ENCODE results near the gene CELSR1. TPM values are rescaled to one million over a fixed set of nuclear protein-coding genes. Genes with fewer than 3 reads are reported as not detected.
A peak's percentile ranks its signal among the peaks of the same experiment; 100 is the strongest.

CELSR1 gene
- polyA plus RNA-seq, 4 donors = 4.4 to 27.6 (median 24.8) TPM

DNA sequence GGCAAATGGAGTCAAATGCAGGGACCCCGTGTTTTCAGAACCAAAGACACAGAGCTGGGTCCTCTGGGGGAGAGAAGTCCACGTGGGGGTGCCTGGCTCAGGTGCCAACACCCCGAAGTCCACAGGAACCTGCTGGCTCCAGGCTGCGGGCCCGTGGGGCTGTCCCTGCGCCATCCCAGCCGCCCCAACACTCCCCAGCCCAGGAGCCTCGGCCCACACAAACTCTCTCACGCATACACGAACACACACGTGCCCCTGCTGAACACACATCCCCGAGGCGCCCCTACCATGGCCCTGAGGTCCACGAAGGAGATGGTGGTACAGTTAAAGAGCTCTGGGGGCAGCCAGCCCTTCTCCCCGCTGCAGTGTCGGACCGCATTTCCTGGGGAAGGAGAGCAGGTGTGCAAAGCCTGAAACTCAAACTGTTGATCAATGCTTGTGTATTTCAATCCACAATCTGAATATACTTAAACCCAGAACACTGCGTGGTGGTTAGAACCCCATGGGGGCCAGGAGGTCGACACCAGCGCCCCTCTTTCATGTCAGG is 147.2 kb downstream of the CELSR1 start:
- no peak for DNase-seq (ENCODE audit: low read depth in 4 of 4, low spot score in 3 of 4)

DNA sequence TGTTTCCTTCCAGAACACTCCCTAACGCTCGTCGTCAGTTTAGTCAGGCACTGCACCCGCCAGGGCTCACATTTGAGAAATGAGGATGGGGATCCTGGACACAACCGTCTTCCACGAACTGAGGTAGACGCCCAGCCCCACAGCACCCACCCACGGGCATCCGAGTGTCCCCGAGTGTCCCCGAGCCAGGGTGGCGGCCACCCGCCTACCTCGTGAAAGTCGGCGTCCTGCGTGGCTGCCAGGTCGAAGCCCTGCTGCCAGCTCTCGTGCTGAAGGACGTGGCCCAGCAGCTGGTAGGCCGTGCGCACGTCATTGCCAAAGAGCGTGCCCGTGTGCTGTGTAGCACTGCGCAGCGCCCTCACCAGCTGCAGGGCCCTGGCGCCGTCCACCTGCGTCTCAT is 148.3 kb downstream of the CELSR1 start:
- no peak for DNase-seq (ENCODE audit: low read depth in 4 of 4, low spot score in 3 of 4)

DNA sequence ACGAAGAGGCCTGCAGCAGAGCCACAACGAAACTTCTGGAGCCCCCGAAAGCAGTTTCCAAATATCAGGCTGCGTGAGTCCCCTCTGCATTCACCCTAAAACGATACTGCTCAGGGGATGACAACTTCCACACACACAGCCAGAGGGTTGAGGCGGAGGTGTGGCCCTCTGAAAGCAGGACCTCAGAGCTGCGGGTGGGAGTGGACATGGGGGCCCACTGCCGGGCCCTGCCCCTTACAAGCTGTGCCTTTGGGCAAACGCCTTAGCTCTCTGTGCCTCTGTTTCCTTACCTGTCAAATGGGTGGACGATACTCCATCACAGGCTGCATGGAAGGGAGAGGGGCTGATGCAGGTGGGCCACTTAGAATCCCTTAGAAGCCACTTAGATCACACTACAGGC is 148.8 kb downstream of the CELSR1 start:
- DNase-seq (ENCODE audit: low read depth in 4 of 4, low spot score in 3 of 4) = no peak

DNA sequence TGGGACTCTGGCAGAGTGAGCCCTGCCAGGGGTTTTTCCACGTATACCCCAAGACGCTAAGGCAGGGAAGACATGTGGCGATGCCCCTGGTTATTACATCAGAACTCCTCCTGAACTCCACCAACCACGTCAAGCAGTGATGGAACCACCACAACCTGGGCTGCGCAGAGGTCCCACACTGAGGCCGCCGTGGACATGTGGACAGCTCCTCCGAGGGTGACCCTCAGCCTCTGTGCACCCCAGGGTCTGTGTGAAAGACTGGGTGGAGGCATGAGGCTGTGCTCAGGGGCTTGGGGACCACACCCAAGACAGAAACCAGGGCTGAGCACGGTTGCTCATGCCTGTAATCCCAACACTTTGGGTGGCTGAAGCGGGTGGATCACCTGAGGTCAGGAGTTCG is 149.7 kb downstream of the CELSR1 start:
- no peak for DNase-seq (ENCODE audit: low read depth in 4 of 4, low spot score in 3 of 4)

DNA sequence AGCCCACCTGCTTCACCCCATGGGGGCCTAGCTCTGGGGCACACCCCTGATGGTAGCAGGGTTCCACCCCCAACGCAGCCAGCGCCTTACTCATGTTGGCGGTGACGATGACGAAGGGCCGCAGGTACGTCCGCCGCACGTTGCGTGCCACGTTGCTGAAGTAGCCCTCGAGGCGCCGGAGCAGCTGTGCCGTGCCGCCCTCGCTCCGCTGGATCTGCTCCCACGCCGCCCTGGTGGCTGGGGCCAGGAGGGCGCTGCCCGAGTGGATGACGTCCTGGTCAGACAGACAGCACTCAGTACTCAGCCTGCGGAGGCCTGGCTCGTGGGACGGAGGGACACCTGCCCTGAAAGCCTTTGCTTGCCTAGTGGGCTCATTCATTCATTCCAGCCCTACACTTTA is 151.1 kb downstream of the CELSR1 start:
- no peak for DNase-seq (ENCODE audit: low read depth in 4 of 4, low spot score in 3 of 4)

DNA sequence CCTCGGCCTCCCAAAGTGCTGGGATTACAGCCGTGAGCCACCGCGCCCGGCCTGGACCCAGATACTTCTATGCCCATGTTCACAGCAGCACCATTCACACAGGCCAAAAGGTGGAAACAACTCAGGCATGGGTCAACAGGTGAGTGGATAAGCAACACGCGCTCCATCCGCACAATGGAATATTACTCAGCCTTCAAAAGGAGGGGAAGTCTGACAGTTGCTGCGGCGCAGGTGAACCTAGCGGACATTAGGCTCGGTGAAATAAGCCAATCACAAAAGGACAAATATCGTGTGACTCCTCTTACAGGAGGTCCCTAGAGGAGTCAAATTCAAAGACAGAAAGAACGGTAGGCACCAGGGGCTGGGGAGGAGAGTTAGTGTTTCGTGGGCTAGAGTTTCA is 154.9 kb downstream of the CELSR1 start:
- no peak for DNase-seq (ENCODE audit: low read depth in 4 of 4, low spot score in 3 of 4)

DNA sequence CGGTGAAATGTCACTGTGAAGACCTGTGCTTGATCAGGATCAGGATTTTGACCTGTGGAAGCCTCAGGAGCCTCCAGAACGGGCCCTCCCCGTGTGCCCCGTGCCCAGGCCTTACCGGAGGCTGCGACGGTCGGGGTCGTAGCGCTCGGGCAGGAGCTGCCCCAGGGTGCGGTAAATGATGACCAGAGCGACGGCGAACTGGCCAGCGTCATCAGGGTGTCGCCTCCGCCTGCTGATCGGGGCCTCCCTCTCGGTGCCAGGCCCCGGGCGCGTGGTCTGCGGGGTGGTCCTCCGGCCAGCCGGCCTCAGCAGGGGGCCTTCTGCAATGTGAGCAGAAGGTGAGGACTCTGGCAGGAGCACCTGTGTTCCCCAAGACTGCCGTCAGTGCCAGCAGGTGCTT is 155.7 kb downstream of the CELSR1 start:
- no peak for DNase-seq (ENCODE audit: low read depth in 4 of 4, low spot score in 3 of 4)

DNA sequence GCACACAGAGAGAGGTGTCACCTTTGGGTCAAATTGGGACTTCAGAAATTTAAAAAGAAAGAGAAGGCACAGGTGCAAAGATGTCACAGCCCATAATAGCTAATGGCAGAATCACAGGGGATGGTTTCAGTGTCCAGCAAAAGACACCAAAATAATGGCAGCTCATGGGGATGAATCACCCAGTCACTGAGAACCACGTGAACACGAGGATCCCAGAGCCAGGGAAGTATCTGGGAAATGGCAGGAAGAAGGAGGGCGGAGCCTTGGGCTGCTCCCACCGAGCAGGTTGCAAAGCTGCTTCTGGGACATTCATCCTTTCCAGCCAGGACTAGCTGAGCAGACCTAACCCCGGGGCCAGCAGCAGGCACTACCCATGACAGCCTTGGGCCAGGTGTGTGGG is 156.3 kb downstream of the CELSR1 start:
- DNase-seq (ENCODE audit: low read depth in 4 of 4, low spot score in 3 of 4) = no peak

DNA sequence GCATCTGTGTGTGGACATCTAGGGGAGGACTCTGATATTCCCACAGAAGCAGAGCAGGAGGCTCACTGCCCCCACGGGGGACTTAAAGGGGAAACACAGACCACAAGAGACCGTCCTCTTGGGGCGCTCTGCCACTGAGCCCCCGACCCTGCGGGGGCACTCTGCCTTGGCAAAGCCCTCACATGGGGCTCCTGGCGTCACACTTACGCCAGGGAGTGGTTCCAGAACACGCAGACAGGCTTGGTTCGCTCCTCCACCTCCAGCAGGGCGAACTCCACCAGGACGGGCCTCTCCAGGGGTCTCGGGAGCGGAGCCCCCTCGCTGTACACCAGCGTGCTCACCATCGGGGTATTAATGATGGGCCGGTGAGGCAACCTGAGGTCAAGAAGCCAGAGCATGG is 156.8 kb downstream of the CELSR1 start:
- DNase-seq (ENCODE audit: low read depth in 4 of 4, low spot score in 3 of 4) = no peak

DNA sequence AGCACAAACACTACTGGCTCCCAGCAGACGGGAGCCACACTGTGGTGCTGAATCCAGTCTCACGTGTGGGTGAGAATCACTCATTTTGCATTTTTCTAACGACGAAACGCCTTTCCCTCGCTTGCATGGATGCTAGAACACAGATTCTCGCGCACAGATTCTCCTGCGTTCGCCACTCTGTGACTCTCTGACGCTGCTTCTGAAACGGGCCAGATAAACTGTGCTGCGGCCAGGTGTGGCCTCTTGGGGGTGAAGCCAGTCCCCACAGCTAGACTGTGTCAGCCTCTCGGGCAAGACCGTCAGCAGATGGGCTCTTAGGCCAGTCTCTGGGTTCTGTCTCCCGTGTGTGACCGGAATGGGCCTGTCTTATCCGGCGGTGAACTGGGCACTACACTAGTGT is 157.4 kb downstream of the CELSR1 start:
- no peak for DNase-seq (ENCODE audit: low read depth in 4 of 4, low spot score in 3 of 4)

DNA sequence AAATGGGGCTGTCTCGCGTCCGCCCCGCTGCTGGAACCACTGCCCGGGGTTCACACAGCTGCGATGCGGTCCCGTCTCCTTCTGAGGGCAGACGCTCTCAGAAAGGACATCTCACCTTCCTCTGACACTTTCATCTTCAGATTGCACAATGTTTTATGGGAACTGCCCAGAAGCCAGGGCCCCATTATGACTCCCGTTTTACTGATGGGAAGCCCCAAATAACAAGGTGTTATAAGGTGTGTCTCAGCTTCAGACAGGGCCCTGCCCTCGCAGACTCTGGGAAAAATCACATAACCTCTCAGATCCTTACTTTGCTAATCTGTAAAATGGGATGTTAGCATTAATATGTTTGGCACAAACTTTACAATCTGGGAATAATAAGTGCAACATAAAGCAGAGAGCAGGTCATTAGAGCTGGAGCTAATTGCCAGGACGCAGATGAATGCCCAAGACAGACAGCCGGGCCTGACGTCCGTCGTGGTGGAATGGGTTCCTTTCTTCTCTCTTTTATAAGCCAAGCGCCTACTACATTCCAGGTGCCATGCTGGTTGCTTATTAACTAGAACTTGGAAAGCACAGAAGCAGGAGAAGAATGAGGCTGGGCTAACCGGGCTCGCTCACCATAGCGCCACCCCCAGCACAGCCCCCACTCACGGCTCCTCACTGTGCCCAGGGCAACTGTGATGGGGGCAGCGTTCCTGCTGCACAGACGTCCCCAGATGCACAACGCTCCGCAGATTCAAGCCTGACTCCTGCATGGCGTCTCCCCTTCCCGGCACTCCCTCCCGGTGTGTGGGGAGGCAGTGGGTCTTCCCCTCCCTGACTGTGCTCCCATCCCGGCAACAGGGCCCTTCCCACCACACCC is 158.1 kb downstream of the CELSR1 start:
- DNase-seq (ENCODE audit: low read depth in 4 of 4, low spot score in 3 of 4) = peak in 1 of 4 donors; percentile 52

DNA sequence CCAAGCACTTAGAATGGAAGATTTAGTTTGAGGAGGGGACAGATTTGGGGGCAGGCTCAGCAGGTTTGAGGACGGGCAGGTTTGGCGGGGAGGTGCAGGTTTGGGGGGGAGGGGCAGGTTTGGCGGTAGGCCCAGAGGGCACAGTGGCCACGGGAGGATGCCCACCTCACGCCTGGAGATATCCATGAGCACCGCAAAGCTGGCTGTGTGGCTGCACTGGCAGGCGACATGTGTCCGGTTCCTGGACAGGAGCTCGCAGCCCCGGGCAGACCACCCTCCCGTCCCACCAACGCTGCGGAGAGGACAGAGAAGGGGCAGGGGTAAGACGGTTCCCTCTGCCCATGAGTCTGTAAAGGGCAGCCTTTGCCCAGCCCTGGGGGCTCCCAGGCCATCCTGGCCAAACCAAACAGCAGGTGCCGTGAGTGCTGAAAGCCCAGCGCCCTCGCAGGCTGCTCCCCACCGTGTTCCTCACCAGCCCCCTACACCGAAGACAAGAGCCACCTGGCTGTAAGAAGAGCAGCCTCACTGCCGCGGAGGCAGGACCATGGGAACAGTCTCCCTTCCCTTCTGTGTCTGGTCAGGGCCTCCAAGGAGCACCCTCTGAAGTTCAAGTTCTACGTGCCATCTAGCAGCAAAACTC is 158.9 kb downstream of the CELSR1 start:
- DNase-seq (ENCODE audit: low read depth in 4 of 4, low spot score in 3 of 4) = no peak

DNA sequence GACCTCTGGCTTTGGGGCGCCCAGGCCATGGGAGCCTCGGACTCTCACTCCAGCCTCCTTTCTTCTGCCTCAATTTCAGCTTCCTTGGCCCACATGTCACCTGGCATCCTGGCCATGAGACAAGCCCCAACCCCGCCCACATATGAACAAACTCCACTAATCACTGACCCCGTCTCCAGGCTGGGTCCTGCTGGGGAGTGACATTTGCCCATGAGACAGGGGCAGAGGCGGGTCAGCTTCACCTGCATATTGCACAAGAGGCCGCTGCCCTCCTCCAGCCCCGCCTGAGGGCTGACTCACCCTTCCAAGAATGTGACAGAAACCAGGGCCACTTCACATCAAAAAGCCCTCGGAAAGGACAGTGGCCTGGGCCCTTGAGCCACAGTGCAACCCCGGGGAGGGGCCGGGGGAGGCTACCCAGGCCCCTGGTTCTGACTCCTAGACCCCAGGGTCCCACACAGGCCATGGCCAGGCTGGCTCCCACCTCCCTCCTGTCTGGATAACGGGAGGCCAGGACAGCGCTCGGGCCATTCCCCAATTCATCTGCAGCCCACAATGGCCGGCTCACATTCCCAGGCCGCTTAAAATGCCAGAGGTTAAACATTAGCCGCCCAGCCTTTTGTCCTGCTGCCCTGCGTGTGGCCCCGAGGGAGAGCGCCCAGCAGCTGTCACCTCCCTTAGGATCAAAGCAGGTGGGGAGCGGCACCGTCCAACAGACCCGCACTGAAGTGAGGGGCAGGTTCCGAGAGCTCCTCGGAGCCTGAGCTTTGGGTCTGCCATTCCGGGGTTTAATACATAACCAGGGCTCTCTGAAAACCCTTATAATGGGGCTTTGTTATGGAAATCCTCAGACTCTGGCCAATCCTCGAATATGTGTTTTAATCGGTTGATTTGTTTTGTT is 159.6 kb downstream of the CELSR1 start:
- DNase-seq (ENCODE audit: low read depth in 4 of 4, low spot score in 3 of 4) = no peak

DNA sequence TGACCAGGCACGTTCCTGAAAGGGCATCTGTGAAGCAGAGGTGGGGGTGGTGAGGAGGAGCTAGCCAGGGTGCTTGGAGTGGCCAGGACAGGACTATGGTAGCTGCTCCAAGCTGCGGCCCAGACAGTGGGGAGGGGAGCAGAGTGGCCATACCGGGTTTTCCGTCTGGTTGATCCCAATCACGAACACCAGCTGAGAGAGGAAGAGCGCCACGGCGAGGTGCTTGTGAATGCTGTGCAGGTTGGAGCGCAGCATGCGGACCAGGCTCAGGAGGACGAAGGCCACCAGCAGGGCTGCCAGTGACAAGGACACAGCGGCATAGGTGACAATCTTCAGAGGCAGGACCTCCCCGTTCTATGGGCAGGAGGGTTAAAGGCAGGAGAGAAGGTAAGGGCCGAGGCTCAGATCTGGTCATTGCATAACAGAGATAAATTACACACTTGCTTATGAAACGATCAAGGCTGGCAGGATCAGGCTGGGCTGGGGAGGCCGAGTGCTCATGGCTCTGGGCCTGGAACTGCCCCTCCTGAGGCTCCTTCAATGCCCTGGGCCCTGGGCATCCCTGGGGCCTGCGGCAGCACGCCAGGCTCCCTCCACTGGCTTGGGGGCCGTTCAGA is 160.4 kb downstream of the CELSR1 start:
- no peak for DNase-seq (ENCODE audit: low read depth in 4 of 4, low spot score in 3 of 4)

DNA sequence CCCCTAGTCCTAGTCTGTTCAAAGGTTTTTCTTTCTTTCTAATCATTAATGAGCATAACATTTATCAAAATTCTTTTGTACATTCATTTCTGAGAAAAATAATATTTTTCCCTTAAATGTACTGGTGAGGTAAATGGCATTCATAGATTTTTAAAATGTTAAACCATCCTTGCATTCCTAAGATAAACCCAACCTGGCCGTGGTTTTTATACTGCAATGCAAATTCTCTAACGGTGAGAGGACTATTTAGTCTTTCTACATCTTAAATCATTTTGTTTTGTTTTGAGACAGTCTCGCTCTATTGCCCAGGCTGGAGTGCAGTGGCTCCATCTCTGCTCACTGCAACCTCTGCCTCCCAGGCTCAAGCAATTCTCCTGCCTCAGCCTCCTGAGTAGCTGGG is 161.3 kb downstream of the CELSR1 start:
- DNase-seq (ENCODE audit: low read depth in 4 of 4, low spot score in 3 of 4) = no peak

DNA sequence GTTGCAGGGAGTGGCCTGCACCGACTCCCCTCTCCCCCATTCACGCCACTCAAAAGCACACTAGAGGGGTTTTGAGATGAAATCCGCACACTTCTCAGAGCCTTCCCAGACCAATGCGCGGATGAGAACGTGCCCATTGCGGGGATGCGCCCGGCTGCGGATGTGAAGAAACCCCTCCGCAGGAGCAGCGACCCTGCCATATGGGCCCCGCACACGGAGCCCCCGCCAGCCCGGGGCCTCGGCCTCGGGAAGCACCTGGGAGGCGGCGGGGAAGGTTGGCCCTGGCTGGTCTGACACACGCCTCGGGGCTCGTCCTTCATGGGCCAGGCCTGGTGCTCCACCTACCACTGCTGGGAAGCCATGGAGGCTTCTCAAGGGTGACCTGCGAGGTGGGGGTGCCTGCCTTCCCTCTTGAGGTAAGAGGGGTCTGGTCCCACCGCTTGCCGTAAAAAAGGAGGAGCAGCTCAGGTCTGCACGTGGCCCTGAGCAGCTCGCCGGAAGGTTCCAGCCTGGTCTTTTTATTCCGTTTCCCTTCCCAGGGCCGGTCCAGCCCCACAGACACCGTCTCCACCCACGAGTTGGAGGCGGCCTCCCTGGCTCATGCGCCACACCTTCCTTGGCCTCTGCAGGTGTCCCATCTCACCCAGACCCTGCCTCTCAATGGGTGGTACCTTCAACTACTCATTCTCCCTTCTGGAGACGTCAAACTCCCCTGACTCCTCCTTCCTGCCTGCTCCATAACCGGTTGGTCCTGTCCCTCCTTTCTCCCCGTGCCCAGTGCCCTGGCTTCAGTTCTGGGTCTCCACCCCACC is 162.6 kb downstream of the CELSR1 start:
- no peak for DNase-seq (ENCODE audit: low read depth in 4 of 4, low spot score in 3 of 4)

DNA sequence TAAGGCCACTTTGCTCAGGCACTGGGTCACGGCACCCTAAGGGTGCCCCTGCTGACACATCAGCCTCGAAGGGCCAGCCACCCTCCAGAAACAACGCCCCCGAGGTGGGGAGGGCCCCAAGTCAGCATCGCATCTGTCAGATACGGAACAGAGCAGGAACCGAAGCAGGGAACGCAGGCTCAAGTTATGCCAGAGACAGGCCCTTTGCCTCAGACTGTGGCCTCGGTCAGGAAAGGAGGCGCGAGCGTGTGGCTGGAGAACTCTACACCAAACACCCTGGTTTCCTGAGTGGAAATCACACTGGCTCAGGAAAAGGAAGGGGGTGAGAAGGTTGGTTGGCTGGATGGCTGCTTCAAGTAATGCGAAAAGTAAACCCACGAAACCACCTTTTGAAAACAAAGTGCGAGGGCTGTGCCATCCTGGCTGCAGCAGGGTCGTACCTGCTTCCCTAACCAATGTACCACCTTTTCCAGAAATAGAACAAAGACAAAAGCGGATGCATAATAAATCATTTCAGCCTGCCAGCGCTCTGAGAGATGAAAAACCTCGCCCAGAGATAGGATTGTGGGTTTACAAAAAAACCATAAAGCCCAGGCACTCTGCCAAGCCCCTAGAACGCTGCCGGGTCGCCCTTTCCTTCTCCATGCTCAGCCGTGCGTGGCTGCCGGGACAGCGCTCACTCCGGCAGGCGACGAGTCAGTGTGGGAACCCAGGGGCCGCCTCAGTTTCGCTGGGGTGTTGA is 163.3 kb downstream of the CELSR1 start:
- DNase-seq (ENCODE audit: low read depth in 4 of 4, low spot score in 3 of 4) = no peak

DNA sequence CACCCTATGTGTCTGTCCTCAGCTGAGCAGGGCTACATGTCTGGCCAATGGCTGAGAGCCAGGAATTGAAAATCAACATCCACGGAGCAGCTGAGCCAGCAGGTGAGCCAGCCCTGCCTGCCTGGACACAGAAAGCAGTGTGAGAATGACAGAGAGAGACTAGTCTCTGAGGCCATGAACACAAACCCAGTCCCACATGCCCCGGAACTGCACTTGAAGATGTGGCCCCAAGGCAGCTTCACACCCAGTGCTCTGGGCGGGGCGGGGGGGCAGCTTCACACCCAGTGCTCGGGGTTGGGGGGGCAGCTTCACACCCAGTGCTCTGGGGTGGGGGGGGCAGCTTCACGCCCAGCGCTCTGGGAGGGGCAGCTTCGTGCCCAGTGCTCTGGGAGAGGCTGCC is 164.3 kb downstream of the CELSR1 start:
- no peak for DNase-seq (ENCODE audit: low read depth in 4 of 4, low spot score in 3 of 4)

DNA sequence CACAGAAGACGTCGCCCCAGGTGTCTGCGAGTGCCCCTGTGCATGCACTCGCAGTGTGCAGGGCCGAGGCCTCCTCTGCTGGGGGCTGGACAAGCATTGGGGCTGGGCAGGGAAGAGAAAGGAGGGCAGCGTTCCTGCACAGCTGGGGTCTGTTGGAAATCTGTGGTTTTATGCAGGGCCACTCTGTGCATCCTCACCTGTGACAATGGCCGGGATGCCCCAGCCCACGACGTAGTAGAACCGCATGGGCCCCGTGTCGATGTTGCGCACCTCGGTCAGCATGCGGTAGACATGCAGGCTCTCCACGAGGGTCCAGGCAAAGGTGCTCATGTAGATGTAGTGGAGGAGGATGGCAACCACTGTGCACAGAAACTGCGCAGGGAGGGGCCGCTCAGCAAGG is 164.7 kb downstream of the CELSR1 start:
- no peak for DNase-seq (ENCODE audit: low read depth in 4 of 4, low spot score in 3 of 4)

All from left renal pelvis (tissue), 4 donors.